Measurements from ENCODE around the gene SMARCA5. TPM values are rescaled to one million over a fixed set of nuclear protein-coding genes. Genes with fewer than 3 reads are reported as not detected.

SMARCA5 gene
- total and polyA plus RNA-seq, 10 of the 15 experiments (the other 5 are each of a cell fraction or from before 2014, with no cell fraction given): 21.7 to 69.6 (median 37.4) TPM

DNA sequence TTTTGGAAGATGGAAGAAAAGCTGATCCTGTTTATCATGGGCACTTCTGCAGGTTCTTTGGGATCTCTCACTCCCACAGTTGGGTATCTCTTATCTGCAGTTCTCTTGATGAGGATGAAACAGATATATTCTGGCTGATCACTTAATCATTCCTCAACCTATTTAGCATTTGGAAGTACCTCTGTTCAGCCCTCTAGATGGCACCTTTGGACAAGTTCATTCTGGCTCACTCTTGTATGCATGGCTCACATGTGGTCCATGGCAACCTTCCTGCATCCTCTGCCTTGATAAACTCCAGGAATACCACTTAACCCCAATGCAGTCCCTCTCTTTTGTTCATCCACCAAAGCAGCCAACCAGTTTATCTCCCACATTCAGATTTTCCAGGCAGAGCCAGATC, 74.2 kb downstream of the SMARCA5 start:
- H3K27me3 ChIP-seq (replicated peaks in 1 of 2; ENCODE audit: control insufficient read depth in 2 of 2, insufficient read depth in 2 of 2, low read length in 1 of 2): no peaks in the 10 kb centered on the region
- ChIA-PET RAD21 (ENCODE audit: unreplicated experiment) (no interaction called here), POLR2A (no interaction called here), SMC1A (ENCODE audit: uncharacterized antibody, unreplicated experiment) (no interaction called here), CTCF (no interaction called here)
- in situ Hi-C loops (cut with MboI): no loop called here
- no peaks in the 10 kb centered on the region for H3K36me3 ChIP-seq (ENCODE audit: control insufficient read depth in 2 of 2, insufficient read depth in 2 of 2, low read length in 1 of 2)
- no peak overlapping the region for H3K4me3 ChIP-seq
- H3K4me2 ChIP-seq (ENCODE audit: control insufficient read depth, insufficient read depth): no peak overlapping the region
- no peak overlapping the region for H3K9ac ChIP-seq (ENCODE audit: control insufficient read depth, insufficient read depth, low read length)
- no peaks in the 10 kb centered on the region for H4K20me1 ChIP-seq (ENCODE audit: control insufficient read depth, insufficient read depth)
- H3K27ac ChIP-seq (ENCODE audit: control insufficient read depth, insufficient read depth): no peak overlapping the region
- ATAC-seq (no peak), FAIRE-seq (no peak), DNase-seq (ENCODE audit: low read depth, low spot score) (no peak)
- no peaks in the 10 kb centered on the region for H3K4me1 ChIP-seq (ENCODE audit: control insufficient read depth, insufficient read depth, low read length)
- no peaks in the 10 kb centered on the region for H3K9me3 ChIP-seq (replicated peaks; ENCODE audit: control insufficient read depth, insufficient read depth, low read length)
- TF ChIP-seq MXI1 (IDR thresholded peaks at IDR 0.05; ENCODE audit: low read depth, low read length) (no peak), BMI1 (IDR thresholded peaks at IDR 0.05; ENCODE audit: borderline replicate concordance) (no peak), CTCF (IDR thresholded peaks at IDR 0.05 in 2 of 3, conservative IDR thresholded peaks at IDR 0.05 in 1 of 3; ENCODE audit: control insufficient read depth in 2 of 3, extremely low read depth in 1 of 3, insufficient read depth in 1 of 3, low read depth in 3 of 3, low read length in 3 of 3) (peak in 2 of 3 experiments; percentile 14 to 29; a peak in 3 of 6 replicates), HDAC2 (IDR thresholded peaks at IDR 0.05) (no peak), TCF7 (IDR thresholded peaks at IDR 0.05; ENCODE audit: borderline replicate concordance) (no peak), SMC3 (IDR thresholded peaks at IDR 0.05; ENCODE audit: borderline replicate concordance, low read length) (peak; percentile 14; the same call in 1 of the 2 replicates), ATF7 (IDR thresholded peaks at IDR 0.05; ENCODE audit: low read depth) (no peak), STAT3 (IDR thresholded peaks at IDR 0.05; ENCODE audit: low read depth, low read length) (no peak), EZH2 (IDR thresholded peaks at IDR 0.05; ENCODE audit: borderline replicate concordance, control insufficient read depth, low read depth, low read length) (no peak), PBX3 (IDR thresholded peaks at IDR 0.05; ENCODE audit: insufficient replicate concordance, low read depth, low read length) (no peak), ZNF274 (IDR thresholded peaks at IDR 0.05; ENCODE audit: insufficient read depth, insufficient read length) (no peak), KLF5 (IDR thresholded peaks at IDR 0.05; ENCODE audit: partially characterized antibody) (no peak), USF2 (IDR thresholded peaks at IDR 0.05; ENCODE audit: borderline replicate concordance, low read depth, low read length) (no peak), RAD21 (IDR thresholded peaks at IDR 0.05; ENCODE audit: insufficient read depth, low read depth, low read length) (peak; percentile 32), NFYA (IDR thresholded peaks at IDR 0.05; ENCODE audit: borderline replicate concordance, low read depth, low read length) (no peak), E2F8 (IDR thresholded peaks at IDR 0.05; ENCODE audit: low read depth, partially characterized antibody) (no peak)
- TF ChIP-seq, protein P1, sequence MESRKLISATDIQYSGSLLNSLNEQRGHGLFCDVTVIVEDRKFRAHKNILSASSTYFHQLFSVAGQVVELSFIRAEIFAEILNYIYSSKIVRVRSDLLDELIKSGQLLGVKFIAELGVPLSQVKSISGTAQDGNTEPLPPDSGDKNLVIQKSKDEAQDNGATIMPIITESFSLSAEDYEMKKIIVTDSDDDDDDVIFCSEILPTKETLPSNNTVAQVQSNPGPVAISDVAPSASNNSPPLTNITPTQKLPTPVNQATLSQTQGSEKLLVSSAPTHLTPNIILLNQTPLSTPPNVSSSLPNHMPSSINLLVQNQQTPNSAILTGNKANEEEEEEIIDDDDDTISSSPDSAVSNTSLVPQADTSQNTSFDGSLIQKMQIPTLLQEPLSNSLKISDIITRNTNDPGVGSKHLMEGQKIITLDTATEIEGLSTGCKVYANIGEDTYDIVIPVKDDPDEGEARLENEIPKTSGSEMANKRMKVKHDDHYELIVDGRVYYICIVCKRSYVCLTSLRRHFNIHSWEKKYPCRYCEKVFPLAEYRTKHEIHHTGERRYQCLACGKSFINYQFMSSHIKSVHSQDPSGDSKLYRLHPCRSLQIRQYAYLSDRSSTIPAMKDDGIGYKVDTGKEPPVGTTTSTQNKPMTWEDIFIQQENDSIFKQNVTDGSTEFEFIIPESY (IDR thresholded peaks at IDR 0.05): no peak
- intact Hi-C loops (cut with micrococcal nuclease; ENCODE audit: unreplicated experiment): no loop called here
- no peak overlapping the region for H2AFZ ChIP-seq (ENCODE audit: control insufficient read depth, low read depth, low read length)
- BruUV-seq (replicated peaks): no TSS peak
- no peaks in the 10 kb centered on the region for H3K79me2 ChIP-seq (ENCODE audit: control insufficient read depth, insufficient read depth, low read length)
